Iris pigment epithelial cell (primary cell): ENCODE measurements around the gene PPP1R26.
"Not testable (repeated sequence)": the region's sequence is repeated elsewhere in the genome, so short reads cannot be mapped to it uniquely, and the experiment has no call there.

ENCODE experiments used
- DNase-seq: peaks from one replicate; pipeline ENCODE4 v3.0.0-alpha.2; 2011; ENCODE audit warnings: low read depth

The PPP1R26 gene

DNA sequence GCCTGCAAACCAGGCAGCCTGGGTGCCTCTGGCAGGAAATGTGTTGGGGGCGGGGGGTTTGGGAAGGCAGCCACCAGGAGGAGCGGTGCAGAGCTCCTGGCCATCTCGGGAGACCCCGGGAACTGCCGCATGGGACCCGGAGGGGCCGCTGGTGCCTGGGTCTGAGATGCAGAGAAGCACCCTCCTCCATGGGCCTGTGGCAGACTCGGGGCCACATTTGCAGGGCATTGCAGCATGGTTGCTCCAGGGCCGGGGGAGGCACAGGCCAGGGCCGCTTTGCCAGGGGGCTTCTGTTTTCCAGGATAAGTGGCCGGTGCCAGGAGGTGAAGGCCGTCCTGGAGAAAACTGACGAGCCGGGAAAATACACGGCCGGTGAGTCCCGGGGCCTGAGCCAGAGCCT is 43.3 kb downstream of the PPP1R26 start:
- no peak for DNase-seq

DNA sequence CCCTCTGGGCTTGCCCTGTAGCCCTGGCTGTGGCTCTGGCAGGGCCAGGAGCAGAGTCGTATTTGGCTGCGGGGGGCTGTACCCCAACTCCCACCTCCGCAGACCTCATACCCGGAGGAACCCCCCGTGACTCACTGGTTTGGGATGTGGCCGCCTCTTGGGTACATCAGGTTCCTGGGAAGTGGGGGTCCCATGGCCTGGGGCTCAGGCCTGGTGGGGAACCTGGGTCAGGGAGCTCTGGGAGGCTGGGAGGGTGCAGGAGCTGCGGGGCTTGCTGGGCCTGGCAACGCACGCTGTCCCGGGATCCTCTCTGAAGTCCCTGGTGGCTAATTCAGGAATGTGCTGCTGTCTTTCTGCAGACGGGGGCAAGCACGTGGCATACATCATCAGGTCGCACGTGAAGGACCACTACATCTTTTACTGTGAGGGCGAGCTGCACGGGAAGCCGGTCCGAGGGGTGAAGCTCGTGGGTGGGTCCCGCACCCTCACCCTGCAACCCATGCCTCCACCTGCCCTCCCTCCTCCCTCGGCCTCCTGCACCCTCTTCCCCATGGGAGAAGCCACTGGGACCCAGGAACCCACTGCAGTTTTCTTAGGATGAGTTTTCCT is 44.0 kb downstream of the PPP1R26 start:
- no peak for DNase-seq

DNA sequence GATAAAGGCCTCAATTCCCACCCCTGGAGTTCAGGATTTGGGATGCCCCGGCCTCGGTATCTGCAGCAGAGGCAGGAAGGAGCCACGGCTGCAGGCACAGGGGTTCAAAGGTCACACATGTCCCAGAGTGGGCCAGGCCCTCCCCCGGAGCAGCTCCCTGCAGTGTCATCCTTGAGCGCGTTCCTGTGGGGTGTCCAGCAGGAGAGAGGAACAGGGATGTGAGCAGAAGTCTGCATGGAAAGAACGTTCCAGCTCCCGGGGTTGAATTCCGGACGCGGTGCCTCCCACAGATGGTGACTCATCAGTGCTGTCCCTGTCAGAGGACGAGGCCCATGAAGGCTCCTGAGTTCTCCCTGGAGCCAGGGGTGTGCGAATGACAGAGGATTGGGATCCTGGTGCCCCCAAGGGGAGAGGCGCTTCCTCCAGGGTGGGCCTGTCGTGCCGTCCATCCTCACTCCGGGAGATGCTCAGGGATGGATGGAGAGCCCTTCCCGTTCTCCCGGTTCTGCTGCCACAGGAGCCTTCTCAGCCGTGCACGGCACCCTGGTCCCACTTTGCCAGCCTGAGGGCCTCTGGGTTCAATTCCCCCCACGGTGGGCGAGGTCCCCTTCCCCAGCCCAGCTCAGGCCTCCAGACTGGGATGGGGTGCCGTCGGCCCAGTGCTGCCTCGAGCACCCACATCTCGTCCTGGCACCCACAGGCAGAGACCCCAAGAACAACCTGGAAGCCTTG is 44.7 kb downstream of the PPP1R26 start:
- no peak for DNase-seq

- no peak for DNase-seq
These were observed 45.9 kb downstream of the PPP1R26 start for GRCh38 chr9:135525241-135526088.

- no peak for DNase-seq
These were observed 46.6 kb downstream of the PPP1R26 start for GRCh38 chr9:135526089-135526729.

- DNase-seq = no peak
These were observed 47.4 kb downstream of the PPP1R26 start for GRCh38 chr9:135526730-135527571.

DNA sequence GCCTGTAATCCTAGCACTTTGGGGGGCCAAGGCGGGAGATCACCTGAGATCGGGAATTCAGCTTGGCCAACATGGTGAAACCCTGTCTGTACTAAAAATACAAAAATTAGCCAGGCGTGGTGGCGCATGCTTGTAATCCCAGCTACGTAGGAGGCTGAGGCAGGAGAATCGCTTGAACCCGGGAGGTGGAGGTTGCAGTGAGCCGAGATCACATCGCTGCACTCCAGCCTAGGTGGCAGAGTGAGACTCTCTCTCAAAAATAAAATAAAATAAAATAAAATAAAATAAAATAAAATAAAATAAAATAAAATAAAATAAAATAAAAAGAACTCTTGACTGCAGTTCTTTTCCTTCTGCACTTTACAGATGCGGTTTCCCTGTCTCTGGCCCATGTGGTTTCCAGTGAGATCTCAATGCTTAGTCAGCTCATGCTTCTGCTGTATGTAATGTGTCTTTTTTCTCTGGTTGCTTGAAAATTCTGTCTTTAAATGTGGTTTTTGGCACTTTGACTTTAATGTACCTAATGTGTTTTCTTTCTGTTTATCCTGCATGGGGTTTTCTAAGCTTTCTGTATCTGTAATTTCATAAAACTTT is 49.4 kb downstream of the PPP1R26 start:
- DNase-seq = not testable (repeated sequence)

DNA sequence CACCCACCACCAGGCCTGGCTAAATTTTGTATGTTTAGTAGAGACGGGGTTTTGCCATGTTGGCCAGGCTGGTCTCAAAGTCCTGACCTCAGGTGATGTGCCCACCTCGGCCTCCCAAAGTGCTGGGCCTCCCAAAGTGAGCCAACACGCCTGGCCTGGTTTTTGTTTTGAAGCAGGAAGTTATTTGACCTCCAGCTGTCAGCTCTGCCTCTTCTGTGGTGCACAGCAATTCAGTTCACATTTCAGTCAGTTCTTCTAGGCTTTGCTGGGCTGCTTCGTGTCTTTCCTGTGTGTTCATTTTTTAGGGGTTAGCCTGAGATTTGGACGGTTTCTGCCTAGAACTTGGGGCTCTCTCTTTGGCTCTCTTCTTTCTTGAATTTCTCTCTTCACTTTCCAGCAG is 50.6 kb downstream of the PPP1R26 start:
- no peak for DNase-seq

DNA sequence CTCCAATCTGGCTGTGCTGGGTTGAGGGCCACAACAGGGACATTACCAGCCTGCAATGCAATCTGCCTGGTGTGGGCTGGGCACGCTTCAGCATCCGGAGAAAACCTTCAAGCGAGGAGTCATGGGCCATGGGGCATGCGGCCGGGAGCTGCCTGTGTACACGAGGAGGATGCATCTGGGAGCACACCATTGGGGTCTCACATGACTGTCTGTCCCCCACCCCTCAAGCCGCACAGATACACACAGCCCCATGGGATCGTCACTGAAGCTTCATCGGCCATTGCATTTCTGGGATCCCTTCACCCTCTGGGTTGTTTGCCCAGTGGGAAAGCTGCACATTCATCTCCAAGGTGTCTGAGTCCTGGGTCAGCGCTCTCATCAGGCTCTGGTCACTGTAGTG is 51.5 kb downstream of the PPP1R26 start:
- no peak for DNase-seq

GRCh38 chr9:135533113-135533512 is 53.5 kb downstream of the PPP1R26 start:
- DNase-seq = no peak

- DNase-seq = no peak
These were observed 54.1 kb downstream of the PPP1R26 start for GRCh38 chr9:135533674-135534073.

- DNase-seq = peak; percentile 20
These were observed 54.7 kb downstream of the PPP1R26 start for GRCh38 chr9:135534192-135534711.

GRCh38 chr9:135534826-135535225 is 55.2 kb downstream of the PPP1R26 start:
- DNase-seq = not testable (repeated sequence)

DNA sequence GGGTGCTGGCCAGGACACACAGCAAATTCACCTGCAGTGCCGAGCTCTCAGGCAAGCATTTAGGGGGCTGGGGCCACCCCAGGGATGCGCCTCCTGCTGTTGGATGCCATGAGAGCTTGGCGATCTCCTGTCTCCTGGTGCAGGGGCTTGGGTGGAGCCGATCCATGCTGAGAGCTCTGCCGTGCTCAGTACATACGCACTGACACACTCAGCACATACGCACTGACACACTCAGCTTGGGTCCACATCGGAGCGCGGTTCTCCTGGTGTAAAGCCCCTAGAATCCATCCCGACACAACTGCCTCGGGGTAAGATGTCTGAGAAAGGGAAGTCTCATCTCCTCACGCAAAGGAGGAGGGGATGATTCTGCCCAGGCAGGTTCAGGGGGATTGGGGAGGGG is 56.0 kb downstream of the PPP1R26 start:
- DNase-seq = not testable (repeated sequence)

DNA sequence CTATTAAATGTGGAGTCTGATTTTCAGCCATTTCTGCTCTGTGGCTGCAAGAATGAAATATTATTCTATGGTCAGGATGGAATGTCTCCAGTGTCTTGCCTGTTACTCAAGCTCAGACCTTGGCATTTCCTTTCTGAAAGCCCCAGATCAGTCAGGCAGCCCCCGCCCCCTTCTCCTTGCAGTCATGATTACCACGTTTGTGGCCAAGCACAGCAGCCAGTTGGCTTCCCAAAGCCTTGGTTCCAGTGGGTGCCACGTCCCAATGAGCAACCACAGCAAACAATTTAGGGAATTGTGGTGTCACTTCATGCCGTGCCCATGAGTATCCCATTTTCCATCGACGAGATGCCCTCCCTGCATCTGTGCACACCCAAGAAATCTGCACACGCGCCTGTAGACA is 56.6 kb downstream of the PPP1R26 start:
- peak; percentile 86 for DNase-seq
